ENCODE data around the gene SGK1. TPM values are rescaled to one million over a fixed set of nuclear protein-coding genes. Genes with fewer than 3 reads are reported as not detected.
A peak's percentile ranks its signal among the peaks of the same experiment; 100 is the strongest.

Gene SGK1
- total RNA-seq, 8 experiments from 2014 or later, result 4.2 to 377 (median 21.4) TPM

GRCh38 chr6:134148566-134148965, 169.3 kb downstream of the SGK1 start:
- WGBS, 10 experiments, result 17 to 90% (median 50%) methylated on average over 2 of the region's 2 CpGs; no CpG with 5 or more reads in 2 of the 10 experiments
- ATAC-seq (replicated peaks in 6 of 8), result no peak
- H3K4me1 ChIP-seq (replicated peaks in 1 of 2), result peaks cover 3 to 15% of the 10 kb centered on the region in 2 donors
- in situ Hi-C loops (cut with MboI; ENCODE audit: low pct_unique_long_range_greater_than_20kb in 2 of 9, low sequenced_read_pairs in 9 of 9, unreplicated experiment in 9 of 9), result loop anchor here in 3 of 9 experiments (25.0 kb wide), 2 partner anchors 739 to 789 kb away; no protein-coding TSS in a partner anchor
- H3K27ac ChIP-seq, result no peak overlapping the region
- H3K4me3 ChIP-seq, result no peak overlapping the region

GRCh38 chr6:134147034-134147533, 170.8 kb downstream of the SGK1 start:
- peak in 1 of 8 experiments; percentile 69 for ATAC-seq (replicated peaks in 6 of 8)
- no peak overlapping the region for H3K27ac ChIP-seq
- no peak overlapping the region for H3K4me3 ChIP-seq
- H3K4me1 ChIP-seq (replicated peaks in 1 of 2), result peaks cover 3 to 8% of the 10 kb centered on the region in 2 donors
- in situ Hi-C loops (cut with MboI; ENCODE audit: low pct_unique_long_range_greater_than_20kb in 2 of 9, low sequenced_read_pairs in 9 of 9, unreplicated experiment in 9 of 9), result loop anchor here in 3 of 9 experiments (25.0 kb wide), 2 partner anchors 740 to 790 kb away; no protein-coding TSS in a partner anchor
- 88 to 100% (median 94%) methylated on average over 1 to 7 of the region's 9 CpGs; no CpG with 5 or more reads in 1 of the 10 experiments for WGBS, 10 experiments

- Histone ChIP-seq H3K27ac (no peak overlapping the region), H3K4me1 (replicated peaks in 1 of 2) (peaks cover 3 to 8% of the 10 kb centered on the region in 2 donors), H3K4me3 (no peak overlapping the region)
- in situ Hi-C loops (cut with MboI; ENCODE audit: low pct_unique_long_range_greater_than_20kb in 2 of 9, low sequenced_read_pairs in 9 of 9, unreplicated experiment in 9 of 9), result loop anchor here in 3 of 9 experiments (25.0 kb wide), 2 partner anchors 741 to 791 kb away; no protein-coding TSS in a partner anchor
- WGBS, 10 experiments, result 60 to 100% (median 73%) methylated on average over 1 to 6 of the region's 7 CpGs; no CpG with 5 or more reads in 2 of the 10 experiments
- no peak for ATAC-seq (replicated peaks in 6 of 8)
These were observed 171.5 kb downstream of the SGK1 start for GRCh38 chr6:134146268-134147033.

DNA sequence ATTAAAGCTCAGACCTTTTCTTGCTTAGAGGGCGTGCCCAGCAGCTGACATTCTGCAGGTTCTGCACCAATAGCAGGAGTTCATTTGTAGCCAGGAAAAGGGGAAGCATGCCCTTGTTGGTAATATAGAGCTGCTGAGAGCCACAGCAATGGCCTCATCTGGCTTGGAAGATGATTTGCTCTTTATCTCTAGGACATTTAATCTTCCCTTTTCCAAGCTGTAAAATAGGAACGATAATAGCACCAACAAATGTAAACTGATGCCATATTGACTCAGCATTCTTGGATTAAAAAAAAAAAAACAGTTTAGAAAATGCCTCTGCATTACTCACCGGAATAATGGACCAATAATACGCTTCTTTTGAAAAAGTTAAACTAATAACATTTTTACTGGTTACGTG, 172.1 kb downstream of the SGK1 start:
- ATAC-seq (replicated peaks in 6 of 8), result peak; percentile 41 to 84 (median 62)

DNA sequence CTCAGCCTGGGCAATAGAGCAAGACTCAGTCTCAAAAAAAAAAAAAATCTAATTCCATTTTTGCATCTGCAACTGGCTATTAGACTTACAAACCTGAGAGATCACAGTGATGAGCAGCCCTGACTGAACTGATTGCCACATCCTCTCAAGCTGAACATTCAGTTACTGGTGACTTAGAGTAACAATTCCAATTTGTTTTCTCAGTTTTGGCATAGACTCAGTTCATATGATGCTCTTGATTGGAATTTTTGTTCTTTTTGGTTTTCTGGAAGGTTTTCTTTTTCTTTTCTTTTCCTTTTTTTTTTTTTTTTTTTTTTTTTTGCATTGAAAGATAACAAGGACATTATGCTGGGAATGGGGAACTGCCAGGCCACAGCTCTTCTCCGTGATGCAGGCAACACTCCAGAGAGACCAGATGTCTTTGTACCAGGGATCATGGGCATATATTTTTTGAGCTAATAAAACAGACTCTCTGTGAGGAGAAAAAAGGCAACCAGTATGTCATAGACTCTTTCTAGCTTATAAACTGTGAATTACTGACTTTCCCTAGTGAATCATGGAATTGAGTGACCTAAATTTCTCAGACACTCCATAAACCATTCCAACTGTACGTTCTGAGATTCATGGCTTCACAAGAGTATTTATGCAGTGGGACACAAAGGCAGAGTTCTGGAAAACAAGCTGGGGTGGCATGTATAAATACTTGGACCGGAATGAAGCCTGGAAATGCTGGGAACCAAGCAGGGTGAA, 179.5 kb downstream of the SGK1 start:
- no peak for ATAC-seq (replicated peaks in 6 of 8)
- Histone ChIP-seq H3K27ac (no peak overlapping the region), H3K4me3 (no peak overlapping the region), H3K4me1 (replicated peaks in 1 of 2) (no peaks in the 10 kb centered on the region)
- WGBS, 10 experiments, result 30 to 100% (median 63%) methylated on average over 1 to 3 of the region's 3 CpGs
- in situ Hi-C loops (cut with MboI; ENCODE audit: low pct_unique_long_range_greater_than_20kb in 2 of 9, low sequenced_read_pairs in 9 of 9, unreplicated experiment in 9 of 9), result loop anchor here in 3 of 9 experiments (25.0 kb wide), 2 partner anchors 749 to 799 kb away; no protein-coding TSS in a partner anchor

More for the DNA sequence above, 172.1 kb downstream of the SGK1 start:
- WGBS, 10 experiments, result 58 to 100% (median 84%) methylated on average over 1 to 5 of the region's 5 CpGs
- in situ Hi-C loops (cut with MboI; ENCODE audit: low pct_unique_long_range_greater_than_20kb in 2 of 9, low sequenced_read_pairs in 9 of 9, unreplicated experiment in 9 of 9), result loop anchor here in 3 of 9 experiments (25.0 kb wide), 2 partner anchors 742 to 792 kb away; no protein-coding TSS in a partner anchor
- Histone ChIP-seq H3K4me1 (replicated peaks in 1 of 2) (peaks cover 3 to 8% of the 10 kb centered on the region in 2 donors), H3K4me3 (no peak overlapping the region), H3K27ac (no peak overlapping the region)

DNA sequence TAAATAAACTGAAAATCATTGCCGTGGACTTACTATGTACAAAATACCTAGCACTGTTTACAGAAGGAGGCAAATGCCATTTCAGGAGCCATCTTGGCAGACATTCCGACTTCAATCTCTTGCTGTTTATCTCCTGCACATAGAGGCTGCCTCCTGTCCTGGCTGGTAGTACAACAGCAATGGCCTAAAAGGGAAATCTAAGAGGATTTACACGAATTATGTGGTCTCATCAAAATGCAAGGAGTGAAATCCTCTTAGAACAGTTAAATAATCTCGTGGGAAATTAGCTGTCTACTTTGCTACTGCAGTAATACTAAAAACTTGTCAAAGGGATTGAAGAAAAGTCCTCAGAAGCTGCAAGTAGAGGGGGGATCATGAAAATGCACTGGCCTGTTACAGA, 183.3 kb downstream of the SGK1 start:
- no peak for ATAC-seq (replicated peaks in 6 of 8)
- Histone ChIP-seq H3K27ac (no peak overlapping the region), H3K4me3 (no peak overlapping the region), H3K4me1 (replicated peaks in 1 of 2) (no peaks in the 10 kb centered on the region)
- WGBS, 10 experiments, result 0 to 87% (median 75%) methylated on average over 1 to 4 of the region's 4 CpGs
- in situ Hi-C loops (cut with MboI; ENCODE audit: low pct_unique_long_range_greater_than_20kb in 2 of 9, low sequenced_read_pairs in 9 of 9, unreplicated experiment in 9 of 9), result loop anchor here in 3 of 9 experiments (25.0 kb wide), 2 partner anchors 753 to 803 kb away; no protein-coding TSS in a partner anchor

GRCh38 chr6:134132494-134133141, 185.3 kb downstream of the SGK1 start:
- in situ Hi-C loops (cut with MboI; ENCODE audit: low pct_unique_long_range_greater_than_20kb in 2 of 9, low sequenced_read_pairs in 9 of 9, unreplicated experiment in 9 of 9), result loop anchor here in 3 of 9 experiments (25.0 kb wide), 2 partner anchors 755 to 805 kb away; no protein-coding TSS in a partner anchor
- Histone ChIP-seq H3K4me3 (no peak overlapping the region), H3K27ac (no peak overlapping the region), H3K4me1 (replicated peaks in 1 of 2) (no peaks in the 10 kb centered on the region)
- ATAC-seq (replicated peaks in 6 of 8), result no peak
- 27 to 93% (median 75%) methylated on average over 2 to 3 of the region's 3 CpGs for WGBS, 10 experiments

GRCh38 chr6:134131530-134132139, 186.3 kb downstream of the SGK1 start:
- 80 to 100% (median 94%) methylated on average over 1 to 4 of the region's 4 CpGs; no CpG with 5 or more reads in 3 of the 10 experiments for WGBS, 10 experiments
- Histone ChIP-seq H3K27ac (no peak overlapping the region), H3K4me1 (replicated peaks in 1 of 2) (no peaks in the 10 kb centered on the region), H3K4me3 (no peak overlapping the region)
- ATAC-seq (replicated peaks in 6 of 8), result no peak
- in situ Hi-C loops (cut with MboI; ENCODE audit: low pct_unique_long_range_greater_than_20kb in 2 of 9, low sequenced_read_pairs in 9 of 9, unreplicated experiment in 9 of 9), result loop anchor here in 3 of 9 experiments (25.0 kb wide), 2 partner anchors 756 to 806 kb away; no protein-coding TSS in a partner anchor

DNA sequence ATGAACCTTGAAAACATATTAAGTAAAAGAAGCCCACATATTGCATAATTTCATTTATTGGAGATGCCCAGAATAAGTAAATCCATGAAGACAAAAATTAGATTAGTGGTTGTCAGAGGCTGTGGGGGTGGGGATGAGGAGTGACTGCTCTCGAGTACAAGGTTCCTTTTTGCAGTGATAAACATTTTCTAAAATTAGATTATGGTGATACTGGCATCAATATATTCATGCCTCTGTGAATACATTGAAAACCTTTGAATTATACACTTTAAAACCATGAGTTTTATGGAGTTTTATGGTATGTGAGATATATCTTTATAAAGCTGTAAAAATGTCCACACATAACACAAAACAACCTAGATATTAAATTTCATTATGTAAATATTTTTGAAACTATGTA, 189.8 kb downstream of the SGK1 start:
- Histone ChIP-seq H3K4me1 (replicated peaks in 1 of 2) (no peaks in the 10 kb centered on the region), H3K27ac (no peak overlapping the region), H3K4me3 (no peak overlapping the region)
- in situ Hi-C loops (cut with MboI; ENCODE audit: low pct_unique_long_range_greater_than_20kb in 2 of 9, low sequenced_read_pairs in 9 of 9, unreplicated experiment in 9 of 9), result loop anchor here in 3 of 9 experiments (25.0 kb wide), 2 partner anchors 759 to 809 kb away; no protein-coding TSS in a partner anchor
- peak in 1 of 8 experiments; percentile 20 for ATAC-seq (replicated peaks in 6 of 8)
- 0 to 75% (median 49%) methylated on average over 1 of the region's 1 CpG for WGBS, 10 experiments

DNA sequence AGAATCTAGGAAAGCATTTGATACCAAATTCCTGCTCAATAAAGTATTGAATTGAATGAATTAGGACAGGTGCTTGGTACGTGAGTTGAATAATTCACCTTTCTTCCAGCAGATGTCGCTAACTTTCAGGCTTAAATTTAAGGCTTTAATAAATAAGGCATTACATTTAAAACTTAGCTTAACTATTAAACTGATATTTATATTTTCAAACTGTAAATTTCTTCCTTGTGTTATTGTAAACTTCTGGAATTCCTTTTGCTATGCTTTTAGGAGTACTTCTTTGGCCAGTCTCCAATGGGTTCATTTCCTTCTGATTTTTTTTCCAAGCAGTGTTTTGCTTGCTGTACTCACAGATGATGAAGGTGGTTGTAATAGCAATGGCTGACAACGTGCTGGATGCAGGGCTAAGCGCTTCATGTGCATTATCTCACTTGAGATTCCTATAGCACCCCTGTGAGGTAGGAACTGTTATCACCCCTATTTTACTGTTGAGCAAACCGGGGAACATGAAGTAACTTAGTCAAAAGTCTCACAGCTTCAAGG, 194.2 kb downstream of the SGK1 start:
- ATAC-seq (replicated peaks in 6 of 8), result peak; percentile 39 to 96 (median 68)
- Histone ChIP-seq H3K27ac (no peak overlapping the region), H3K4me1 (replicated peaks in 1 of 2) (no peaks in the 10 kb centered on the region), H3K4me3 (no peak overlapping the region)
- in situ Hi-C loops (cut with MboI; ENCODE audit: low pct_unique_long_range_greater_than_20kb in 2 of 9, low sequenced_read_pairs in 9 of 9, unreplicated experiment in 9 of 9), result loop anchor here in 1 of 9 experiments (25.0 kb wide), 1 partner anchor 561 kb away; no protein-coding TSS in a partner anchor
- 4 to 29% (median 16%) methylated on average over 2 to 5 of the region's 5 CpGs for WGBS, 10 experiments

GRCh38 chr6:134122775-134123174, 195.1 kb downstream of the SGK1 start:
- in situ Hi-C loops (cut with MboI; ENCODE audit: low pct_unique_long_range_greater_than_20kb in 2 of 9, low sequenced_read_pairs in 9 of 9, unreplicated experiment in 9 of 9), result loop anchor here in 1 of 9 experiments (25.0 kb wide), 1 partner anchor 560 kb away; no protein-coding TSS in a partner anchor
- H3K27ac ChIP-seq, result no peak overlapping the region
- WGBS, 10 experiments, result 43 to 100% (median 87%) methylated on average over 1 of the region's 1 CpG; no CpG with 5 or more reads in 6 of the 10 experiments
- no peak overlapping the region for H3K4me3 ChIP-seq
- no peak for ATAC-seq (replicated peaks in 6 of 8)
- peaks cover under 1% of the 10 kb centered on the region in 2 donors for H3K4me1 ChIP-seq (replicated peaks in 1 of 2)
